GM12875 (cell line): ENCODE results near the gene FAM32A.
A peak's percentile ranks its signal among the peaks of the same experiment; 100 is the strongest.

Experiments
- H3K4me3 ChIP-seq: one replicate; pipeline ENCODE4 v1.5.1; 2011; ENCODE audit warnings: low read depth, low read length, control low read depth
- TF ChIP-seq, protein P1 (sequence below): IDR thresholded peaks from 2 replicates; pipeline ENCODE4 v1.5.1; 2011; ENCODE audit warnings: low read depth, mild to moderate bottlenecking, control low read depth, inconsistent platforms, low read length, moderate library complexity, borderline replicate concordance; ENCODE audit not compliant: insufficient read depth

The FAM32A gene

GRCh38 chr19:16143399-16144215, 41.6 kb upstream of the FAM32A start, which contains the start of gene HSH2D:
HSH2D (plus strand) TSS chr19:16143685; CDS start chr19:16148751, 5,066 bp downstream.
- peak within 1 kb of the TSS; percentile 90 for H3K4me3 ChIP-seq
- TF ChIP-seq, protein P1, sequence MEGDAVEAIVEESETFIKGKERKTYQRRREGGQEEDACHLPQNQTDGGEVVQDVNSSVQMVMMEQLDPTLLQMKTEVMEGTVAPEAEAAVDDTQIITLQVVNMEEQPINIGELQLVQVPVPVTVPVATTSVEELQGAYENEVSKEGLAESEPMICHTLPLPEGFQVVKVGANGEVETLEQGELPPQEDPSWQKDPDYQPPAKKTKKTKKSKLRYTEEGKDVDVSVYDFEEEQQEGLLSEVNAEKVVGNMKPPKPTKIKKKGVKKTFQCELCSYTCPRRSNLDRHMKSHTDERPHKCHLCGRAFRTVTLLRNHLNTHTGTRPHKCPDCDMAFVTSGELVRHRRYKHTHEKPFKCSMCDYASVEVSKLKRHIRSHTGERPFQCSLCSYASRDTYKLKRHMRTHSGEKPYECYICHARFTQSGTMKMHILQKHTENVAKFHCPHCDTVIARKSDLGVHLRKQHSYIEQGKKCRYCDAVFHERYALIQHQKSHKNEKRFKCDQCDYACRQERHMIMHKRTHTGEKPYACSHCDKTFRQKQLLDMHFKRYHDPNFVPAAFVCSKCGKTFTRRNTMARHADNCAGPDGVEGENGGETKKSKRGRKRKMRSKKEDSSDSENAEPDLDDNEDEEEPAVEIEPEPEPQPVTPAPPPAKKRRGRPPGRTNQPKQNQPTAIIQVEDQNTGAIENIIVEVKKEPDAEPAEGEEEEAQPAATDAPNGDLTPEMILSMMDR = no peak

GRCh38 chr19:16144216-16144581, 41.0 kb upstream of the FAM32A start:
- TF ChIP-seq, protein P1 = no peak
- H3K4me3 ChIP-seq = peak overlapping the region; percentile 90

GRCh38 chr19:16146112-16146511, 39.1 kb upstream of the FAM32A start:
- TF ChIP-seq, protein P1 = no peak
- H3K4me3 ChIP-seq = peak overlapping the region; percentile 59

GRCh38 chr19:16148443-16149229, 36.6 kb upstream of the FAM32A start:
- H3K4me3 ChIP-seq = no peak overlapping the region
- TF ChIP-seq, protein P1 = no peak

DNA sequence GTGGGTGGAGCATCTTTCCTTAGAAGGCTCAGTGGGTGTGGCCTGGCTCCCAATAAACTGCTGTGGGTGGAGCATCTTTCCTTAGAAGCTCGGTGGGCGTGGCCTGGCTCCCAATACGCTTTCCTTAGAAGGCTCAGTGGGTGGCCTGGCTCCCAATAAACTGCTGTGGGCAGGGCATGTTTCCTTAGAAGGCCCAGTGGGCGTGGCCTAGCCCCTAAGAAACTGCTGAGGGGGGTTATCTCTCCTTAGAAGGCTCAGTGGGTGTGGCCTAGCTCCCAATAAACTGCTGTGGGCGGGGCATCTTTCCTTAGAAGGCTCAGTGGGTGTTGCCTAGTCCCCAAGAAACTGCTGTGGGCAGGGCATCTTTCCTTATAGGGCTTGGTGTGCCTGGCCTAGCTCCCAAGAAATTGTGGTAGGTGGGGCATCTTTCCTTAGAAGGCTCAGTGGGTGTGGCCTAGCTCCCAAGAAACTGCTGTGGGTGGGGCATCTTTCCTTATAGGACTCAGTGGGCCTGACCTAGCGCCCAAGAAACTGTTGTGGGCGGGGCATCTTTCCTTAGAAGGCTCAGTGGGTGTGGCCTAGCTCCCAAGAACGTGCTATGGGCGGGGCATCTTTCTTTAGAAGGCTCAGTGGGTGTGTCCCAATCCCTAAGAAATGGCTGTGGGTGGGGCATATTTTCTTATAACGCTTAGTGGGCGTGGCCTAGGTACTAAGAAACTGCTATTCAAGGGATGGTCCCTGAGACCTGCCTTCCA, 31.5 kb upstream of the FAM32A start:
- TF ChIP-seq, protein P1 = no peak
- no peak overlapping the region for H3K4me3 ChIP-seq

GRCh38 chr19:16154557-16154956, 30.7 kb upstream of the FAM32A start:
- TF ChIP-seq, protein P1 = no peak
- no peak overlapping the region for H3K4me3 ChIP-seq
